Heart left ventricle (tissue), 13 donors: ENCODE measurements around the gene PTK7.

Source experiments
- POLR2A ChIP-seq, 2 donors: fragments of 450-650 bp; IDR thresholded peaks; one replicate each; pipeline ENCODE4 v1.6.1; 2017; ENCODE audit warnings: antibody characterized with exemption in 2 of 2, mild to moderate bottlenecking in 2 of 2, moderate library complexity in 2 of 2
- TF ChIP-seq, protein P1 (sequence below), 12 donors: fragments of 200-600 bp; sonication (generic) in 4 of 12; IDR thresholded peaks; one replicate each; pipeline versions ENCODE4 v1.5.0 to v1.8.0; 2018 to 2022; ENCODE audit warnings: antibody characterized with exemption in 12 of 12, mild to moderate bottlenecking in 5 of 12
- donor health status: ischemic (EF 13 %, LVEDD 7.1; RV severe dilation, severe dysfunction).
- donor health status: DM: no; HTN: yes; CAD: no.
- donor health status: DM: no; HTN: no; CAD: no.
- donor health status: ischemic (EF 25% LVEDD 6.9; RV normal size, moderate dysfunction).
- donor health status: ischemic (EF 25% LVEDD 5.7; RV mildly dilated, moderate dysfunction).
- donor health status: ischemic (EF 35%, LVEDD 5.7; RV mildly dilated, moderate dysfunction).
- donor health status: nonischemic (EF 11% LVEDD 7.7; RV severe dilation, severe dysfunction).
- donor health status: DM: yes; HTN: yes; CAD: no.
- donor health status: PGD.
- donor health status: ischemic (EF 29% LVEDD 5.4; RV normal size, mild dysfunction).
- donor health status: nonischemic (EF 23%, LVEDD 6.1; RV moderate dilation, normal function).

- TF ChIP-seq, protein P1, sequence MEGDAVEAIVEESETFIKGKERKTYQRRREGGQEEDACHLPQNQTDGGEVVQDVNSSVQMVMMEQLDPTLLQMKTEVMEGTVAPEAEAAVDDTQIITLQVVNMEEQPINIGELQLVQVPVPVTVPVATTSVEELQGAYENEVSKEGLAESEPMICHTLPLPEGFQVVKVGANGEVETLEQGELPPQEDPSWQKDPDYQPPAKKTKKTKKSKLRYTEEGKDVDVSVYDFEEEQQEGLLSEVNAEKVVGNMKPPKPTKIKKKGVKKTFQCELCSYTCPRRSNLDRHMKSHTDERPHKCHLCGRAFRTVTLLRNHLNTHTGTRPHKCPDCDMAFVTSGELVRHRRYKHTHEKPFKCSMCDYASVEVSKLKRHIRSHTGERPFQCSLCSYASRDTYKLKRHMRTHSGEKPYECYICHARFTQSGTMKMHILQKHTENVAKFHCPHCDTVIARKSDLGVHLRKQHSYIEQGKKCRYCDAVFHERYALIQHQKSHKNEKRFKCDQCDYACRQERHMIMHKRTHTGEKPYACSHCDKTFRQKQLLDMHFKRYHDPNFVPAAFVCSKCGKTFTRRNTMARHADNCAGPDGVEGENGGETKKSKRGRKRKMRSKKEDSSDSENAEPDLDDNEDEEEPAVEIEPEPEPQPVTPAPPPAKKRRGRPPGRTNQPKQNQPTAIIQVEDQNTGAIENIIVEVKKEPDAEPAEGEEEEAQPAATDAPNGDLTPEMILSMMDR (IDR thresholded peaks at IDR 0.05) = no peak
- no peak for TF ChIP-seq POLR2A (IDR thresholded peaks at IDR 0.05)
These were observed 15.4 kb downstream of the PTK7 start for GRCh38 chr6:43091436-43091991.
